Mammary epithelial cell (primary cell): ENCODE measurements around the gene TMTC3.

Experiments used
- EZH2 ChIP-seq: IDR thresholded peaks from 2 replicates; pipeline ENCODE4 v1.6.1; 2012; ENCODE audit warnings: low read length, inconsistent platforms, borderline replicate concordance
- TF ChIP-seq, protein P1 (sequence below), 2 donors: IDR thresholded peaks in 1 of 2; conservative IDR thresholded peaks in 1 of 2; 2 replicates each; pipeline ENCODE4 v1.5.1; 2011 to 2012; ENCODE audit warnings: inconsistent platforms in 2 of 2, low read length in 2 of 2, mild to moderate bottlenecking in 2 of 2, control low read depth in 1 of 2, low read depth in 1 of 2; ENCODE audit not compliant: insufficient read depth in 1 of 2; ENCODE audit errors: extremely low read depth in 1 of 2

- TF ChIP-seq, protein P1, sequence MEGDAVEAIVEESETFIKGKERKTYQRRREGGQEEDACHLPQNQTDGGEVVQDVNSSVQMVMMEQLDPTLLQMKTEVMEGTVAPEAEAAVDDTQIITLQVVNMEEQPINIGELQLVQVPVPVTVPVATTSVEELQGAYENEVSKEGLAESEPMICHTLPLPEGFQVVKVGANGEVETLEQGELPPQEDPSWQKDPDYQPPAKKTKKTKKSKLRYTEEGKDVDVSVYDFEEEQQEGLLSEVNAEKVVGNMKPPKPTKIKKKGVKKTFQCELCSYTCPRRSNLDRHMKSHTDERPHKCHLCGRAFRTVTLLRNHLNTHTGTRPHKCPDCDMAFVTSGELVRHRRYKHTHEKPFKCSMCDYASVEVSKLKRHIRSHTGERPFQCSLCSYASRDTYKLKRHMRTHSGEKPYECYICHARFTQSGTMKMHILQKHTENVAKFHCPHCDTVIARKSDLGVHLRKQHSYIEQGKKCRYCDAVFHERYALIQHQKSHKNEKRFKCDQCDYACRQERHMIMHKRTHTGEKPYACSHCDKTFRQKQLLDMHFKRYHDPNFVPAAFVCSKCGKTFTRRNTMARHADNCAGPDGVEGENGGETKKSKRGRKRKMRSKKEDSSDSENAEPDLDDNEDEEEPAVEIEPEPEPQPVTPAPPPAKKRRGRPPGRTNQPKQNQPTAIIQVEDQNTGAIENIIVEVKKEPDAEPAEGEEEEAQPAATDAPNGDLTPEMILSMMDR (conservative IDR thresholded peaks at IDR 0.05 in 1 of 2, IDR thresholded peaks at IDR 0.05 in 1 of 2; ENCODE audit: extremely low read depth in 1 of 2, insufficient read depth in 1 of 2, low read depth in 1 of 2, low read length in 2 of 2): no peak
- TF ChIP-seq EZH2: no peak
These were observed 37.4 kb downstream of the TMTC3 start for GRCh38 chr12:88179436-88180014.
